HL-60 (cell line): ENCODE results near the gene SCO2.

Experiments used
- CTCF ChIP-seq: IDR thresholded peaks from one replicate; pipeline ENCODE4 v1.5.1; 2011; ENCODE audit warnings: low read length, control low read depth, inconsistent platforms; ENCODE audit not compliant: insufficient read depth
- GABPA ChIP-seq: IDR thresholded peaks from 2 replicates; pipeline ENCODE4 v1.6.1; 2012; ENCODE audit warnings: low read depth
- POLR2AphosphoS5 ChIP-seq: IDR thresholded peaks from 2 replicates; pipeline ENCODE4 v1.6.1; 2012; ENCODE audit warnings: low read depth
- REST ChIP-seq: IDR thresholded peaks from 2 replicates; pipeline ENCODE4 v1.6.1; 2012; ENCODE audit warnings: low read depth; ENCODE audit not compliant: insufficient replicate concordance

GRCh38 chr22:50526834-50527801 lies 1.7 kb upstream of the SCO2 start:
- TF ChIP-seq CTCF (no peak), REST (no peak), POLR2AphosphoS5 (peak; percentile 56; the same call in 1 of the 2 replicates), GABPA (no peak)
